HG03045 (cell line): Measurements from ENCODE around the gene CLMN.

Experiments used
- ATAC-seq: cut with Tn5 transposase; IDR thresholded peaks from one replicate; pipeline ENCODE4 v1.9.1; 2021; ENCODE audit warnings: mild to moderate bottlenecking, moderate library complexity; ENCODE audit not compliant: unreplicated experiment

Gene CLMN

GRCh38 chr14:95264271-95264973 is 55.3 kb downstream of the CLMN start:
- no peak for ATAC-seq

GRCh38 chr14:95263527-95264231 is 56.0 kb downstream of the CLMN start:
- ATAC-seq = no peak

- ATAC-seq = no peak
These were observed 57.2 kb downstream of the CLMN start for GRCh38 chr14:95262511-95262891.

- ATAC-seq = no peak
These were observed 57.8 kb downstream of the CLMN start for GRCh38 chr14:95261616-95262510.

- ATAC-seq = no peak
These were observed 59.0 kb downstream of the CLMN start for GRCh38 chr14:95260537-95261361.

- ATAC-seq = no peak
These were observed 60.7 kb downstream of the CLMN start for GRCh38 chr14:95258754-95259593.

- no peak for ATAC-seq
These were observed 61.6 kb downstream of the CLMN start for GRCh38 chr14:95258156-95258555.

GRCh38 chr14:95257521-95257920 is 62.2 kb downstream of the CLMN start:
- no peak for ATAC-seq

GRCh38 chr14:95256776-95257060 is 63.0 kb downstream of the CLMN start:
- no peak for ATAC-seq

- ATAC-seq = no peak
These were observed 63.5 kb downstream of the CLMN start for GRCh38 chr14:95256002-95256775.

GRCh38 chr14:95255487-95255886 is 64.2 kb downstream of the CLMN start:
- no peak for ATAC-seq

- no peak for ATAC-seq
These were observed 64.7 kb downstream of the CLMN start for GRCh38 chr14:95255013-95255412.

- no peak for ATAC-seq
These were observed 65.4 kb downstream of the CLMN start for GRCh38 chr14:95254288-95254687.

- no peak for ATAC-seq
These were observed 66.6 kb downstream of the CLMN start for GRCh38 chr14:95253039-95253630.

GRCh38 chr14:95252219-95252618 is 67.5 kb downstream of the CLMN start:
- ATAC-seq = no peak

GRCh38 chr14:95250936-95251335 is 68.8 kb downstream of the CLMN start:
- no peak for ATAC-seq

GRCh38 chr14:95250140-95250769 is 69.5 kb downstream of the CLMN start:
- no peak for ATAC-seq

GRCh38 chr14:95248432-95248831 is 71.3 kb downstream of the CLMN start:
- ATAC-seq = no peak
